IMR-90 (cell line): Measurements from ENCODE around the gene BTBD17. TPM values are rescaled to one million over a fixed set of nuclear protein-coding genes. Genes with fewer than 3 reads are reported as not detected.

Source experiments
- ATAC-seq: fragments of 200-7000 bp; cut with Tn5 transposase; 2 replicates; pipeline ENCODE4 v1.9.1; 2020; ENCODE audit warnings: low read depth, mild to moderate bottlenecking, moderate library complexity
- BruUV-seq: library from RNA; stranded (reverse); fragments of 400-500 nt; replicated peaks from 2 replicates; lab custom pipeline; 2021; lab: Mats Ljungman, UMichigan
- CTCF ChIA-PET: fragments of 300-600 bp; formaldehyde crosslinking; extraction: SDS; loops from one replicate; lab custom pipeline; 2021; ENCODE audit warnings: antibody characterized with exemption; lab: Yijun Ruan, JAX
- POLR2A ChIA-PET: fragments of 300-600 bp; sonication (Branson Sonifier 250); formaldehyde crosslinking; loops from one replicate; lab custom pipeline; 2022; ENCODE audit warnings: antibody characterized with exemption; ENCODE audit not compliant: unreplicated experiment; lab: Charles Lee
- DNase-seq: peaks from one replicate; pipeline ENCODE4 v3.0.0; 2013
- H2AFZ ChIP-seq: replicated peaks from 2 replicates; pipeline ENCODE3; 2013; ENCODE audit warnings: low read length, mild to moderate bottlenecking; ENCODE audit not compliant: poor library complexity
- H2AK5ac ChIP-seq: 2 replicates; pipeline ENCODE4 v1.6.1; 2013; ENCODE audit warnings: low read depth, low read length, inconsistent platforms
- H2AK9ac ChIP-seq: replicated peaks from 2 replicates; pipeline ENCODE3; 2013; ENCODE audit warnings: mild to moderate bottlenecking, low read depth, low read length, moderate library complexity; ENCODE audit not compliant: poor library complexity
- H2BK120ac ChIP-seq: 2 replicates; pipeline ENCODE4 v1.6.1; 2013; ENCODE audit warnings: low read depth, low read length, inconsistent platforms
- H2BK15ac ChIP-seq: 3 replicates; pipeline ENCODE4 v1.6.1; 2013; ENCODE audit warnings: low read depth, low read length, inconsistent platforms
- H2BK20ac ChIP-seq: 2 replicates; pipeline ENCODE4 v1.6.1; 2013; ENCODE audit warnings: low read depth, mild to moderate bottlenecking, inconsistent platforms, low read length, moderate library complexity
- H2BK5ac ChIP-seq: 2 replicates; pipeline ENCODE4 v1.6.1; 2013; ENCODE audit warnings: mild to moderate bottlenecking, low read depth, low read length, inconsistent platforms; ENCODE audit not compliant: poor library complexity, severe bottlenecking
- H3K14ac ChIP-seq: replicated peaks from 2 replicates; pipeline ENCODE4 v1.6.1; 2013; ENCODE audit warnings: low read depth, low read length, inconsistent platforms
- H3K18ac ChIP-seq: 2 replicates; pipeline ENCODE4 v1.6.1; 2013; ENCODE audit warnings: low read depth, low read length, control low read depth
- H3K23ac ChIP-seq: 2 replicates; pipeline ENCODE4 v1.6.1; 2013; ENCODE audit warnings: low read depth, low read length, inconsistent platforms
- H3K27ac ChIP-seq: 2 replicates; pipeline ENCODE4 v1.5.1; 2013; ENCODE audit warnings: mild to moderate bottlenecking, control low read depth, low read length; ENCODE audit not compliant: insufficient read depth
- H3K27me3 ChIP-seq: 2 replicates; pipeline ENCODE4 v1.6.1; 2013; ENCODE audit warnings: low read length; ENCODE audit not compliant: control insufficient read depth, insufficient read depth
- H3K36me3 ChIP-seq: 2 replicates; pipeline ENCODE4 v1.6.1; 2013; ENCODE audit warnings: low read length, mixed read lengths; ENCODE audit not compliant: control insufficient read depth, insufficient read depth
- H3K4ac ChIP-seq: 2 replicates; pipeline ENCODE4 v1.6.1; 2013; ENCODE audit warnings: low read depth, low read length, inconsistent platforms
- H3K4me1 ChIP-seq: 2 replicates; pipeline ENCODE4 v1.6.1; 2013; ENCODE audit warnings: low read length, mixed read lengths; ENCODE audit not compliant: control insufficient read depth, insufficient read depth
- H3K4me2 ChIP-seq: 2 replicates; pipeline ENCODE4 v1.6.1; 2013; ENCODE audit warnings: low read depth, mild to moderate bottlenecking, control low read depth, low read length, moderate library complexity
- H3K4me3 ChIP-seq: 2 replicates; pipeline ENCODE4 v1.5.1; 2013; ENCODE audit warnings: low read depth, mild to moderate bottlenecking, control low read depth, low read length, moderate library complexity; ENCODE audit not compliant: insufficient read depth
- H3K56ac ChIP-seq: 2 replicates; pipeline ENCODE4 v1.6.1; 2013; ENCODE audit warnings: low read length, inconsistent platforms; ENCODE audit not compliant: insufficient read depth; ENCODE audit errors: extremely low read depth
- H3K79me1 ChIP-seq, 2 experiments: 2 replicates each; pipeline ENCODE4 v1.6.1; 2013; ENCODE audit warnings: low read length in 2 of 2, inconsistent platforms in 1 of 2, low read depth in 1 of 2
- H3K9ac ChIP-seq: 2 replicates; pipeline ENCODE4 v1.6.1; 2013; ENCODE audit warnings: low read depth, low read length, control low read depth
- H3K9me1 ChIP-seq: 2 replicates; pipeline ENCODE4 v1.6.1; 2013; ENCODE audit warnings: low read length, inconsistent platforms; ENCODE audit not compliant: insufficient read depth
- H3K9me3 ChIP-seq: 2 replicates; pipeline ENCODE4 v1.6.1; 2013; ENCODE audit warnings: low read length; ENCODE audit not compliant: control insufficient read depth, insufficient read depth
- H4K20me1 ChIP-seq: 2 replicates; pipeline ENCODE4 v1.6.1; 2013; ENCODE audit warnings: low read length, inconsistent platforms; ENCODE audit not compliant: insufficient read depth
- H4K5ac ChIP-seq: 2 replicates; pipeline ENCODE4 v1.6.1; 2013; ENCODE audit warnings: mild to moderate bottlenecking, low read depth, low read length, control low read depth
- H4K8ac ChIP-seq, 2 experiments: 2 replicates each; pipeline ENCODE4 v1.6.1; 2013; ENCODE audit warnings: low read depth in 2 of 2, low read length in 2 of 2, control low read depth in 1 of 2, inconsistent platforms in 1 of 2
- H4K91ac ChIP-seq: 2 replicates; pipeline ENCODE4 v1.6.1; 2013; ENCODE audit warnings: low read depth, low read length, inconsistent platforms; ENCODE audit not compliant: insufficient read depth
- BHLHE40 ChIP-seq: fragments of 150-350 bp; IDR thresholded peaks from 2 replicates; pipeline ENCODE4 v1.6.1; 2016; ENCODE audit warnings: mild to moderate bottlenecking, low read depth, low read length
- CEBPB ChIP-seq: IDR thresholded peaks from 2 replicates; pipeline ENCODE4 v1.6.1; 2012; ENCODE audit warnings: low read depth, low read length, improper control_type of control experiment
- CHD1 ChIP-seq: IDR thresholded peaks from 2 replicates; pipeline ENCODE4 v1.6.1; 2012; ENCODE audit warnings: low read depth, low read length, improper control_type of control experiment
- CTCF ChIP-seq: conservative IDR thresholded peaks from 2 replicates; pipeline ENCODE4 v1.5.1; 2012; ENCODE audit warnings: mild to moderate bottlenecking, low read depth, low read length, improper control_type of control experiment
- FOS ChIP-seq: fragments of 150-350 bp; IDR thresholded peaks from 2 replicates; pipeline ENCODE4 v1.6.1; 2016; ENCODE audit warnings: low read depth, low read length
- MAFK ChIP-seq: IDR thresholded peaks from 2 replicates; pipeline ENCODE4 v1.6.1; 2012; ENCODE audit warnings: low read depth, low read length, improper control_type of control experiment
- MAZ ChIP-seq: IDR thresholded peaks from 2 replicates; pipeline ENCODE4 v1.6.1; 2012; ENCODE audit warnings: low read depth, mild to moderate bottlenecking, low read length, improper control_type of control experiment, moderate library complexity, borderline replicate concordance
- MXI1 ChIP-seq: IDR thresholded peaks from 2 replicates; pipeline ENCODE4 v1.6.1; 2012; ENCODE audit warnings: low read depth, mild to moderate bottlenecking, low read length, moderate library complexity, borderline replicate concordance
- NFE2L2 ChIP-seq: fragments of 150-350 bp; IDR thresholded peaks from 2 replicates; pipeline ENCODE4 v1.6.1; 2016; ENCODE audit warnings: low read depth, mild to moderate bottlenecking, low read length
- POLR2A ChIP-seq: IDR thresholded peaks from 2 replicates; pipeline ENCODE4 v1.6.1; 2012; ENCODE audit warnings: mild to moderate bottlenecking, low read depth, low read length
- RAD21 ChIP-seq: IDR thresholded peaks from 2 replicates; pipeline ENCODE4 v1.6.1; 2012; ENCODE audit warnings: low read length, improper control_type of control experiment
- RCOR1 ChIP-seq: IDR thresholded peaks from 2 replicates; pipeline ENCODE4 v1.6.1; 2012; ENCODE audit warnings: mild to moderate bottlenecking, low read length, improper control_type of control experiment; ENCODE audit not compliant: insufficient replicate concordance
- RFX5 ChIP-seq: IDR thresholded peaks from 2 replicates; pipeline ENCODE4 v1.8.0; 2012; ENCODE audit warnings: low read depth, mild to moderate bottlenecking, low read length, moderate library complexity
- SMC3 ChIP-seq: fragments of 150-350 bp; IDR thresholded peaks from 2 replicates; pipeline ENCODE4 v1.6.1; 2016; ENCODE audit warnings: low read depth, mild to moderate bottlenecking, antibody characterized with exemption, low read length, moderate library complexity
- USF2 ChIP-seq: fragments of 150-350 bp; IDR thresholded peaks from 2 replicates; pipeline ENCODE4 v1.6.1; 2017; ENCODE audit warnings: mild to moderate bottlenecking, antibody characterized with exemption, low read length, low read depth
- WGBS, 2 experiments: methylation state at CpG; one replicate each; pipeline versions ENCODE4 v1.1.5 to v1.1.7; 2013; ENCODE audit warnings: missing lambda C conversion rate in 2 of 2; ENCODE audit not compliant: insufficient read length in 1 of 2; ENCODE audit errors: extremely low coverage in 2 of 2; 5-methylcytosine and 5-hydroxymethylcytosine counted together
- dilution Hi-C: fragments of 300-500 bp; cut with HindIII; formaldehyde crosslinking; loops from one replicate; pipeline ENCODE4 v1.14.3; 2018; ENCODE audit warnings: low sequenced_read_pairs; ENCODE audit not compliant: unreplicated experiment
- in situ Hi-C: fragments of 300-500 bp; cut with MboI; formaldehyde crosslinking; loops from 3 replicates; pipeline ENCODE4 v1.14.3; 2019; ENCODE audit warnings: low sequenced_read_pairs, inconsistent platforms, mixed read lengths
- intact Hi-C: fragments of 100-400 bp; cut with micrococcal nuclease; formaldehyde crosslinking; loops from 2 replicates; pipeline ENCODE4 v1.10.0; 2022
- polyA plus RNA-seq, 3 experiments: library from polyadenylated mRNA; depleted of rRNA; stranded (reverse); fragments of >200 nt; gene quantifications; 2 replicates each; pipeline ENCODE4 v1.2.3, GENCODE V29; 2012; ENCODE audit warnings: low replicate concordance in 1 of 3
- total RNA-seq: library from RNA; depleted of rRNA; stranded (reverse); fragments of >200 nt; gene quantifications from 2 replicates; pipeline ENCODE4 v1.2.3, GENCODE V29; 2012

Gene BTBD17
- total and polyA plus RNA-seq, 2 of the 4 experiments (the other 2 are of a cell fraction), result not detected

DNA sequence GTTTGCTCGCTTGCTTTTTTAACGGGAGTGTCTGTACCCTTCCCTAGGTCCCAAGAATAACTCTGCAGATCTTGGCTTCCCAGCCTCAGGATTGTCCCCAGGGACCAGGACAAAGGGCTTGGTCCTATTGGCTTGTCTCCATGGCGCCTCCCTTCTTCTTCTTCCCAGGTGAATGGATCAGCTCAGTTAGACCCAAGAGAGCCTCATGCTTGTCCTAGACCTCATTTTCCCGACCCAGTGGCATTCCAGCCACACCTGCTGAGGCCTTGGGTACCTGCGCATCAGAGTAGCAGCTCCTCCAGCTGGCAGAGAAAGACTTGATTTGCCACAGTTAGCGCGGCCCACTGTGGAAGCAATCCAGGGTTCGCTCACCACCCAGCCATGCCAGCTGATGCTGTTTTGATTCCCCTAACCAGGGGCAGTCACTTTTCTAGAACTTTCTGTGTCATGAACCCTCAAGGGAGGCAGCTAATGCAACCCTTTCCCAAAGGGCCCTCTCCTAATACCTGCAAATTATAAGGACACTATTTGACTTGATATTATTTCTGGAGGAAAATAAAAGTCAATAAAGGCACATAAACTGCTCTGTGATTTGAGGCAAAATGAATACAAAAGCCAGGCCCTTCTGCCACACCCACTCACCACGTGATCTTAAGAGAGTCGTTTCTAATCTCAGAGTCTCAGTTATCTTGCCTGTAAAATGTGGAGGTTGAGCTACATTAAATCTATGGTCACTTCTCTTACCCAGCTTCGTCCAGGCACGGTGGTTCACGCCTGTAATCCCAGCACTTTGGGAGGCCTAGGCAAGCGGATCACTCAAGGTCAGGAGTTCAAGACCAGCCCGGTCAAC lies 19.5 kb upstream of the BTBD17 start:
- dilution Hi-C loops (no loop called here), intact Hi-C loops (no loop called here), in situ Hi-C loops (no loop called here)
- DNase-seq (no peak), ATAC-seq (no peak)
- Histone ChIP-seq H4K20me1 (no peaks in the 10 kb centered on the region), H4K8ac (no peak overlapping the region), H2BK120ac (no peak overlapping the region), H2AK5ac (no peak overlapping the region), H3K4me3 (no peak overlapping the region), H2BK20ac (no peak overlapping the region), H3K4me2 (no peak overlapping the region), H4K91ac (no peak overlapping the region), H3K18ac (no peak overlapping the region), H2AK9ac (no peak overlapping the region), H3K56ac (no peak overlapping the region), H2AFZ (no peak overlapping the region), H3K4me1 (no peaks in the 10 kb centered on the region), H3K23ac (no peak overlapping the region), H2BK15ac (no peak overlapping the region), H3K4ac (no peak overlapping the region), H3K9me1 (no peaks in the 10 kb centered on the region), H3K36me3 (no peaks in the 10 kb centered on the region), H3K79me1 (no peaks in the 10 kb centered on the region), H4K5ac (no peak overlapping the region), H3K9ac (no peak overlapping the region), H3K27ac (no peak overlapping the region), H2BK5ac (no peak overlapping the region), H3K9me3 (no peaks in the 10 kb centered on the region), H3K27me3 (no peaks in the 10 kb centered on the region; the same call in 1 of the 2 replicates), H3K14ac (no peak overlapping the region)
- no TSS peak for BruUV-seq
- ChIA-PET POLR2A (no interaction called here), CTCF (no interaction called here)
- 66% methylated on average over 7 of the region's 15 CpGs; no CpG with 5 or more reads in 1 of the 2 experiments for WGBS, 2 experiments
- TF ChIP-seq RAD21, result no peak
- TF ChIP-seq MAZ, result no peak
- TF ChIP-seq SMC3, result no peak
- no peak for TF ChIP-seq RCOR1
- TF ChIP-seq CTCF, result no peak
- no peak for TF ChIP-seq FOS
- TF ChIP-seq CEBPB, result no peak
- TF ChIP-seq BHLHE40, result no peak
- TF ChIP-seq MXI1, result no peak
- no peak for TF ChIP-seq NFE2L2
- no peak for TF ChIP-seq USF2
- no peak for TF ChIP-seq CHD1
- TF ChIP-seq MAFK, result no peak
- no peak for TF ChIP-seq RFX5
- TF ChIP-seq POLR2A, result no peak
